ENCODE results near the gene KAT2B. TPM values are rescaled to one million over a fixed set of nuclear protein-coding genes. Genes with fewer than 3 reads are reported as not detected.

The KAT2B gene
- total and polyA plus RNA-seq, 2 of the 13 experiments (the other 11 are each of a cell fraction or from before 2014, with no cell fraction given), result 0.97 to 1.7 TPM

DNA sequence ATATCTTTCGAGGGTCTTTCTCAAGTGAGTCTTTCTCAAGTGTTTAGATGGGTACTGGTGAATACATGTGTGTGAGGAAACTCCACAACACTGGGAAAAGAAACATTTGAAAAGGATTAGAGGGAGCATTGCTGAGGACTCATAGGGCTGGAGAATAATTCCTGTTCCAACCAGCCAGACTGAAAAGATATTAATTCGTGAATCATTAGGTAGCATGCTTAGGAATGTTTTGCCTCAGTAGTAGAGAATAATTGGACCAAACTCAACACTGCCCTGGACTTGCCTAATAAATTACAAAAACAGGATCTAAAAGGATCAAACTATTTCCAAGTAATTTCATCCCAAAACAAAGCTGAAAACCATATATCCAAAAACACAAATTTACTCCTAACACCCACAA, 45.5 kb upstream of the KAT2B start:
- Histone ChIP-seq H3K27ac (ENCODE audit: extremely low read length, insufficient read depth, low read length) (no peak overlapping the region), H3K9me3 (ENCODE audit: low read length) (no peaks in the 10 kb centered on the region), H2AFZ (ENCODE audit: low read length) (no peak overlapping the region), H3K4me2 (ENCODE audit: low read depth, low read length) (no peak overlapping the region), H3K9ac (ENCODE audit: insufficient read depth, low read depth, low read length) (no peak overlapping the region), H3K27me3 (ENCODE audit: control insufficient read depth in 1 of 2, insufficient read depth in 2 of 2, low read length in 2 of 2) (no peaks in the 10 kb centered on the region), H3K36me3 (replicated peaks in 1 of 2; ENCODE audit: control insufficient read depth in 1 of 2, insufficient read depth in 2 of 2, low read length in 2 of 2) (no peaks in the 10 kb centered on the region), H3K4me3 (replicated peaks in 1 of 3; ENCODE audit: insufficient read depth in 1 of 3, low read depth in 2 of 3, low read length in 3 of 3) (no peak overlapping the region), H4K20me1 (ENCODE audit: insufficient read depth, low read length) (no peaks in the 10 kb centered on the region), H3K4me1 (ENCODE audit: insufficient read depth, low read length) (no peaks in the 10 kb centered on the region), H3K79me2 (ENCODE audit: insufficient read depth, low read length) (no peaks in the 10 kb centered on the region)
- 7% methylated on average over 2 of the region's 2 CpGs for WGBS (ENCODE audit: low lambda C conversion rate)
- ATAC-seq, result no peak
- TF ChIP-seq EHMT2 (IDR thresholded peaks at IDR 0.05; ENCODE audit: borderline replicate concordance, low read depth, low read length), result no peak
- TF ChIP-seq CCAR2 (optimal IDR thresholded peaks at IDR 0.05; ENCODE audit: low read depth, low read length), result no peak
- TF ChIP-seq, protein P1, sequence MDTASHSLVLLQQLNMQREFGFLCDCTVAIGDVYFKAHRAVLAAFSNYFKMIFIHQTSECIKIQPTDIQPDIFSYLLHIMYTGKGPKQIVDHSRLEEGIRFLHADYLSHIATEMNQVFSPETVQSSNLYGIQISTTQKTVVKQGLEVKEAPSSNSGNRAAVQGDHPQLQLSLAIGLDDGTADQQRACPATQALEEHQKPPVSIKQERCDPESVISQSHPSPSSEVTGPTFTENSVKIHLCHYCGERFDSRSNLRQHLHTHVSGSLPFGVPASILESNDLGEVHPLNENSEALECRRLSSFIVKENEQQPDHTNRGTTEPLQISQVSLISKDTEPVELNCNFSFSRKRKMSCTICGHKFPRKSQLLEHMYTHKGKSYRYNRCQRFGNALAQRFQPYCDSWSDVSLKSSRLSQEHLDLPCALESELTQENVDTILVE (CRISPR knock-in tag; IDR thresholded peaks at IDR 0.05), result no peak
- TF ChIP-seq TCF7 (IDR thresholded peaks at IDR 0.05; ENCODE audit: low read depth), result no peak
- TF ChIP-seq, protein P2, sequence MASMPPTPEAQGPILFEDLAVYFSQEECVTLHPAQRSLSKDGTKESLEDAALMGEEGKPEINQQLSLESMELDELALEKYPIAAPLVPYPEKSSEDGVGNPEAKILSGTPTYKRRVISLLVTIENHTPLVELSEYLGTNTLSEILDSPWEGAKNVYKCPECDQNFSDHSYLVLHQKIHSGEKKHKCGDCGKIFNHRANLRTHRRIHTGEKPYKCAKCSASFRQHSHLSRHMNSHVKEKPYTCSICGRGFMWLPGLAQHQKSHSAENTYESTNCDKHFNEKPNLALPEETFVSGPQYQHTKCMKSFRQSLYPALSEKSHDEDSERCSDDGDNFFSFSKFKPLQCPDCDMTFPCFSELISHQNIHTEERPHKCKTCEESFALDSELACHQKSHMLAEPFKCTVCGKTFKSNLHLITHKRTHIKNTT (CRISPR knock-in tag; IDR thresholded peaks at IDR 0.05), result no peak
- no peak for TF ChIP-seq U2AF1 (optimal IDR thresholded peaks at IDR 0.05; ENCODE audit: low read depth, low read length)
- no peak for FAIRE-seq
- DNase-seq (ENCODE audit: low spot score), result no peak
- CTCF ChIA-PET (ENCODE audit: low intra/inter-chr PET ratio, low total read pairs), result no interaction called here
- POLR2A ChIA-PET, result no interaction called here
- in situ Hi-C loops (cut with HindIII; ENCODE audit: extremely low pct_ligation_motif_present, low pct_unique_long_range_greater_than_20kb), result no loop called here
- no TSS peak for BruUV-seq (replicated peaks)
- intact Hi-C loops (cut with micrococcal nuclease; ENCODE audit: unreplicated experiment), result no loop called here

DNA sequence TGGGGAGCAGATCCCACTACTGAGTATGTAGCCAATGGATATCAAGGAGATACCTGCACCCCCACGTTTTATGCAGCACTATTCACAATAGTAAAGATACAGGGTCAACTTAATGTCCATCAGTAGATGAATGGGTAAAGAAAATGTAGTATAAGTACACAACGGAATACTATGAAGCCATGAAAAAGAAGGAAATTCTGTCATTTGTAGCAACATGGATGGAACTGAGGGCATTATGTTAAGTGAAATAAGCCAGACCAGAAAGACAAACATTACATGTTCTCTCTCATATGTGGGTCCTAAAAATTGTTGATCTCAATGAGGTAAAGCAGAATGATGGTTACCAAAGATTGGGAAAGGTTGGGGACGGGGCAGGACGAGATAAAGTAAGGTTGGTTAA, 42.7 kb upstream of the KAT2B start:
- Histone ChIP-seq H3K9ac (ENCODE audit: insufficient read depth, low read depth, low read length) (no peak overlapping the region), H3K4me1 (ENCODE audit: insufficient read depth, low read length) (no peaks in the 10 kb centered on the region), H3K27me3 (ENCODE audit: control insufficient read depth in 1 of 2, insufficient read depth in 2 of 2, low read length in 2 of 2) (no peaks in the 10 kb centered on the region), H3K9me3 (ENCODE audit: low read length) (no peaks in the 10 kb centered on the region), H3K4me2 (ENCODE audit: low read depth, low read length) (no peak overlapping the region), H3K4me3 (replicated peaks in 1 of 3; ENCODE audit: insufficient read depth in 1 of 3, low read depth in 2 of 3, low read length in 3 of 3) (no peak overlapping the region), H3K79me2 (ENCODE audit: insufficient read depth, low read length) (no peaks in the 10 kb centered on the region), H3K27ac (ENCODE audit: extremely low read length, insufficient read depth, low read length) (no peak overlapping the region), H4K20me1 (ENCODE audit: insufficient read depth, low read length) (no peaks in the 10 kb centered on the region), H2AFZ (ENCODE audit: low read length) (no peak overlapping the region), H3K36me3 (replicated peaks in 1 of 2; ENCODE audit: control insufficient read depth in 1 of 2, insufficient read depth in 2 of 2, low read length in 2 of 2) (no peaks in the 10 kb centered on the region)
- POLR2A ChIA-PET, result no interaction called here
- ATAC-seq (no peak), FAIRE-seq (no peak), DNase-seq (ENCODE audit: low spot score) (no peak)
- intact Hi-C loops (cut with micrococcal nuclease; ENCODE audit: unreplicated experiment) (no loop called here), in situ Hi-C loops (cut with HindIII; ENCODE audit: extremely low pct_ligation_motif_present, low pct_unique_long_range_greater_than_20kb) (no loop called here)
- BruUV-seq (replicated peaks), result no TSS peak
- CTCF ChIA-PET (ENCODE audit: low intra/inter-chr PET ratio, low total read pairs), result no interaction called here
- TF ChIP-seq AGO1 (IDR thresholded peaks at IDR 0.05; ENCODE audit: low read depth, low read length, poor library complexity, severe bottlenecking) (no peak), SOX6 (IDR thresholded peaks at IDR 0.05) (no peak), SOX6 (CRISPR knock-in tag; IDR thresholded peaks at IDR 0.05) (no peak), GZF1 (CRISPR knock-in tag; IDR thresholded peaks at IDR 0.05) (no peak), ATAD3A (CRISPR knock-in tag; IDR thresholded peaks at IDR 0.05) (no peak), ZNF562 (CRISPR knock-in tag; IDR thresholded peaks at IDR 0.05; ENCODE audit: borderline replicate concordance) (no peak)
- TF ChIP-seq, protein P3, sequence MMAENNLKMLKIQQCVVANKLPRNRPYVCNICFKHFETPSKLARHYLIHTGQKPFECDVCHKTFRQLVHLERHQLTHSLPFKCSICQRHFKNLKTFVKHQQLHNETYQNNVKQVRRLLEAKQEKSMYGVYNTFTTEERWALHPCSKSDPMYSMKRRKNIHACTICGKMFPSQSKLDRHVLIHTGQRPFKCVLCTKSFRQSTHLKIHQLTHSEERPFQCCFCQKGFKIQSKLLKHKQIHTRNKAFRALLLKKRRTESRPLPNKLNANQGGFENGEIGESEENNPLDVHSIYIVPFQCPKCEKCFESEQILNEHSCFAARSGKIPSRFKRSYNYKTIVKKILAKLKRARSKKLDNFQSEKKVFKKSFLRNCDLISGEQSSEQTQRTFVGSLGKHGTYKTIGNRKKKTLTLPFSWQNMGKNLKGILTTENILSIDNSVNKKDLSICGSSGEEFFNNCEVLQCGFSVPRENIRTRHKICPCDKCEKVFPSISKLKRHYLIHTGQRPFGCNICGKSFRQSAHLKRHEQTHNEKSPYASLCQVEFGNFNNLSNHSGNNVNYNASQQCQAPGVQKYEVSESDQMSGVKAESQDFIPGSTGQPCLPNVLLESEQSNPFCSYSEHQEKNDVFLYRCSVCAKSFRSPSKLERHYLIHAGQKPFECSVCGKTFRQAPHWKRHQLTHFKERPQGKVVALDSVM (CRISPR knock-in tag; IDR thresholded peaks at IDR 0.05), result no peak
- TF ChIP-seq, protein P4, sequence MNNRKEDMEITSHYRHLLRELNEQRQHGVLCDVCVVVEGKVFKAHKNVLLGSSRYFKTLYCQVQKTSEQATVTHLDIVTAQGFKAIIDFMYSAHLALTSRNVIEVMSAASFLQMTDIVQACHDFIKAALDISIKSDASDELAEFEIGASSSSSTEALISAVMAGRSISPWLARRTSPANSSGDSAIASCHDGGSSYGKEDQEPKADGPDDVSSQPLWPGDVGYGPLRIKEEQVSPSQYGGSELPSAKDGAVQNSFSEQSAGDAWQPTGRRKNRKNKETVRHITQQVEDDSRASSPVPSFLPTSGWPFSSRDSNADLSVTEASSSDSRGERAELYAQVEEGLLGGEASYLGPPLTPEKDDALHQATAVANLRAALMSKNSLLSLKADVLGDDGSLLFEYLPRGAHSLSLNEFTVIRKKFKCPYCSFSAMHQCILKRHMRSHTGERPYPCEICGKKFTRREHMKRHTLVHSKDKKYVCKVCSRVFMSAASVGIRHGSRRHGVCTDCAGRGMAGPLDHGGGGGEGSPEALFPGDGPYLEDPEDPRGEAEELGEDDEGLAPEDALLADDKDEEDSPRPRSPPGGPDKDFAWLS (CRISPR knock-in tag; IDR thresholded peaks at IDR 0.05; ENCODE audit: borderline replicate concordance), result no peak
- 27% methylated on average over 4 of the region's 4 CpGs for WGBS (ENCODE audit: low lambda C conversion rate)
